Panc1 (cell line): ENCODE measurements around the gene WDFY2.

ENCODE experiments used
- CTCF ChIP-seq: fragments of 450-650 bp; IDR thresholded peaks from 2 replicates; pipeline ENCODE4 v1.5.1; 2017; ENCODE audit warnings: mild to moderate bottlenecking
- POLR2AphosphoS5 ChIP-seq: IDR thresholded peaks from 2 replicates; pipeline ENCODE4 v1.6.1; 2012; ENCODE audit warnings: mild to moderate bottlenecking, low read depth, low read length, moderate library complexity
- REST ChIP-seq, 2 experiments: IDR thresholded peaks; 2 replicates each; pipeline ENCODE4 v1.6.1; 2011 to 2012; ENCODE audit warnings: low read depth in 2 of 2, control low read depth in 1 of 2, low read length in 1 of 2, mild to moderate bottlenecking in 1 of 2, moderate library complexity in 1 of 2; ENCODE audit not compliant: insufficient read depth in 1 of 2

- TF ChIP-seq CTCF (no peak), POLR2AphosphoS5 (peak; percentile 41; the same call in 1 of the 2 replicates), REST (IDR thresholded peaks at IDR 0.05; ENCODE audit: insufficient read depth in 1 of 2, low read depth in 2 of 2, low read length in 1 of 2) (no peak)
Observed at GRCh38 chr13:51636349-51636890, 52.2 kb downstream of the WDFY2 start.
